ENCODE measurements around the gene RNF8.
"Not testable (repeated sequence)": the region's sequence is repeated elsewhere in the genome, so short reads cannot be mapped to it uniquely, and the experiment has no call there.

The RNF8 gene

GRCh38 chr6:37353761-37354525, at the start of gene RNF8:
Gene RNF8 (plus strand): TSS chr6:37353983. CDS start chr6:37354165, 182 bp downstream.
- peak; percentile 87 for DNase-seq
- Histone ChIP-seq H3K4me3 (ENCODE audit: low read depth, low read length) (peak within 1 kb of the TSS; percentile 96), H3K27me3 (replicated peaks) (no peaks in the 10 kb centered on the region), H3K36me3 (replicated peaks) (no peaks in the 10 kb centered on the region), H3K27ac (peak within 1 kb of the TSS; percentile 35)
- no peak for TF ChIP-seq CTCF (IDR thresholded peaks at IDR 0.05; ENCODE audit: low read depth, low read length, missing control alignments)
- in situ Hi-C loops (cut with HindIII; ENCODE audit: low pct_ligation_motif_present, low sequenced_read_pairs): no loop called here

- no peak for DNase-seq
- in situ Hi-C loops (cut with HindIII; ENCODE audit: low pct_ligation_motif_present, low sequenced_read_pairs): no loop called here
Observed at GRCh38 chr6:37304766-37305165, 49.0 kb upstream of the RNF8 start.

GRCh38 chr6:37305841-37306425, 47.9 kb upstream of the RNF8 start:
- Histone ChIP-seq H3K27me3 (replicated peaks) (no peaks in the 10 kb centered on the region), H3K27ac (no peak overlapping the region), H3K4me3 (ENCODE audit: low read depth, low read length) (no peak overlapping the region), H3K36me3 (replicated peaks) (peaks cover 10% of the 10 kb centered on the region)
- no peak for DNase-seq
- TF ChIP-seq CTCF (IDR thresholded peaks at IDR 0.05; ENCODE audit: low read depth, low read length, missing control alignments): no peak
- in situ Hi-C loops (cut with HindIII; ENCODE audit: low pct_ligation_motif_present, low sequenced_read_pairs): no loop called here

More at GRCh38 chr6:37304766-37305165, 49.0 kb upstream of the RNF8 start:
- peaks cover 10% of the 10 kb centered on the region for H3K36me3 ChIP-seq (replicated peaks)
- H3K4me3 ChIP-seq (ENCODE audit: low read depth, low read length): no peak overlapping the region
- no peak for TF ChIP-seq CTCF (IDR thresholded peaks at IDR 0.05; ENCODE audit: low read depth, low read length, missing control alignments)
- no peak overlapping the region for H3K27ac ChIP-seq
- no peaks in the 10 kb centered on the region for H3K27me3 ChIP-seq (replicated peaks)

GRCh38 chr6:37306624-37307222, 47.1 kb upstream of the RNF8 start:
- Histone ChIP-seq H3K27me3 (replicated peaks) (no peaks in the 10 kb centered on the region), H3K4me3 (ENCODE audit: low read depth, low read length) (no peak overlapping the region), H3K27ac (no peak overlapping the region), H3K36me3 (replicated peaks) (peaks cover 10% of the 10 kb centered on the region)
- in situ Hi-C loops (cut with HindIII; ENCODE audit: low pct_ligation_motif_present, low sequenced_read_pairs): no loop called here
- no peak for TF ChIP-seq CTCF (IDR thresholded peaks at IDR 0.05; ENCODE audit: low read depth, low read length, missing control alignments)
- no peak for DNase-seq

- peaks cover 10% of the 10 kb centered on the region for H3K36me3 ChIP-seq (replicated peaks)
- H3K27me3 ChIP-seq (replicated peaks); in situ Hi-C loops (cut with HindIII; ENCODE audit: low pct_ligation_motif_present, low sequenced_read_pairs); H3K4me3 ChIP-seq (ENCODE audit: low read depth, low read length); H3K27ac ChIP-seq; DNase-seq: not testable (repeated sequence)
Observed at GRCh38 chr6:37307484-37307883, 46.3 kb upstream of the RNF8 start.

GRCh38 chr6:37308069-37308815, 45.5 kb upstream of the RNF8 start:
- no peak overlapping the region for H3K4me3 ChIP-seq (ENCODE audit: low read depth, low read length)
- H3K27me3 ChIP-seq (replicated peaks): no peaks in the 10 kb centered on the region
- no peak overlapping the region for H3K27ac ChIP-seq
- peaks cover 3% of the 10 kb centered on the region for H3K36me3 ChIP-seq (replicated peaks)
- no peak for TF ChIP-seq CTCF (IDR thresholded peaks at IDR 0.05; ENCODE audit: low read depth, low read length, missing control alignments)
- no peak for DNase-seq
- in situ Hi-C loops (cut with HindIII; ENCODE audit: low pct_ligation_motif_present, low sequenced_read_pairs): no loop called here
